GM19372 (cell line): ENCODE results near the gene DPP6.
A peak's percentile ranks its signal among the peaks of the same experiment; 100 is the strongest.
"Not testable (repeated sequence)": the region's sequence is repeated elsewhere in the genome, so short reads cannot be mapped to it uniquely, and the experiment has no call there.

Experiments used
- ATAC-seq: cut with Tn5 transposase; IDR thresholded peaks from one replicate; pipeline ENCODE4 v1.9.1; 2021; ENCODE audit warnings: mild to moderate bottlenecking, low read depth, moderate library complexity; ENCODE audit not compliant: unreplicated experiment

The DPP6 gene

DNA sequence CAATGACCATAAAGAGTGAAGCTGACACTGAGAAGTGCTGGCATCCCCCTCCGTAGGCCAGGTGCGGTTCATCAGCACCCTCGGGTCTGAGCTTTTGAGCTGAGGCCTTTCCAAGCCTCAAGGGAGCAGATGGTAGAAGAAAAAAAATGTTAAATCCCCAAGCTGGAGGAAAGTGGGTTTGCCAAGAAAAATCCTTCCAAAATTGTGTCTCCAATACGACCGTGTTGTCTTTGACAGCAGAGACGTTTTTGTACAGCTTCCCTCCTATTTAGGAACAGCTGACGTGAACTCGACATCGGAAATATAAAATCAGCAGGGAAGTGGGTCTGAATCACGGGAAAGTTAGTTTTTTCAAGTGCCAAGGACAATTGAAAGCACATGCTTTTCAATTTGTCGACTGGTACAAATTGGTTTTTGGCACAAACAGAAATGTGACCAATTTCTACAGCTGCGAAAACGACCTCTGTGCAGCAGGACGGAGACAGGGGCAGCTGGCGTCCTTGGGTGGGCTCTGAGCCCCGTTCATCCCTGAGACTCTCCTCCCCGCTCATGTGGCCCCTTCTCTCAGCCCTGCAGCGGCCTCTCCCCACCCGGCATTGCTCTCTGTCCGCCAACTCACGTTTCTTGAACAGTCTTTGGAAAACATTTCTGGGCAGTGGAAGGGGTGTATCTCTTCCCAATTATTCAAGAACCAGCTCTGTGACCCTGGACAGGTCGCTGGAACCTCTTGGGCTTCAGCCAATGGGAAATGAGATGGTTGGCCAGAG, 860.9 kb downstream of the DPP6 start:
- ATAC-seq, result no peak

DNA sequence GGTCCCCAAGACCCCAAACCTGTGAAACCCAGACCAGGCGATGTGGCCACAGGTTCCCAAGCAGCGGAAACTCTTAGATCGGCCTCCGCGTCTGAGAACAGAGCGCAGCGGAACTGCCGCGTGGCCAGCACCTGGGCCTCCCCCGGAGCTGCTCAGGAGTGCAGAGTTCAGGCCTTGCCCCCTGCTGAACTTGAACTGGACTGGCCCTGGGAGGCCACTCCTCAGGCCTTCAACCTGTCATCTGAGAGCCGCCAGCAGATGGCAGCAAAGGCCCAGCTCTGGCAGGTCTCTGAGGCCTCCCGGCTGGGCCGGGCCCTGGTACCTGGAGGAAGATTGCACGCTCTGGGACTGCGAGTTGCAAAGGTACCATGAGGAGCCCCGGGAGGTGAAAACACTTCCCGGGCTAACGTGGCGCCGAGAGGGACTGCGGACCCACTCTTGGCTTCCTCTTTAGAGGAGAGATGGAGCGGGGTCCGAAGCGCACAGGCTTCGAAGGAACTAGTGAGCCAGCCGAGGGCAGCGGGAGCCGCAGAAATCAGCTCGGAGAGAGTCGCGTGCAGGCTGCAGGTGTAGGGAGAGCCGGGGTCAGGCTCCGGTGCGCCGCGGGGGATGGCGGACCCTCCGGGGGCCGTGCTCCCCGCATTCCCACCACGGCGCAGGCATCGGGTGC, 861.6 kb downstream of the DPP6 start:
- ATAC-seq, result peak; percentile 99

DNA sequence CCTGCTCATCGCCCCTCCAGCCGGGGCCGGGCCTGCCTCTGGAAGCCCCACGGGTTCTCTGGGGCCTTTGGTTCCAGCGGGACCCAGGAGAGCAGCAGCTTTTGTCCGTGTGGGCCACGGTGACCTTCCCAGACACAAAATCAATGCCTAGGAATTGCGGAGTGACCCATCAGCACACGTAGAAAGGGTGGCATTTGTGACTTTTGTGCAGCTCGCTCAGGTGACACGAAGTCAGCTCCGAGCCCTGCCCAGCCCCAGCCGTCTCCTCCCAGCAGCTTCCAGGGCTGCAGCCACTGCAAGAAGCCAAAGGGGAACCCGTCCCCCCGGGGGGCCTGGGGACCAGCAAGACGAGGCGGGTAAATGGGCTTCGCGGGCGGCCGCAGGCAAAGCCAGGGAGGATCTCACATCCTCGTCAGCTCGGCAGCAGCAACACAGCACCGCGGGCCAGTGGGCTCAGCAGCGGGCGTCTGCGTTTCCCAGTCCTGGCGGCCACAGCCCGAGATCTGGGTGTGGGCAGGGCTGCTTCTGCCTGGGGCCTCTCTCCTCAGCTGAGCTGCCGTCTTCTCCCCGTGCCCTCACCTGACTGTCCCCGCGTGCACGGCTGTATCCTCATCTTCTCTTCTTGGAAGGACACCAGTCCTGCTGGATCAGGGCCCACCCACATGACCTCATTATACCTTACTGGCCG, 862.3 kb downstream of the DPP6 start:
- no peak for ATAC-seq

DNA sequence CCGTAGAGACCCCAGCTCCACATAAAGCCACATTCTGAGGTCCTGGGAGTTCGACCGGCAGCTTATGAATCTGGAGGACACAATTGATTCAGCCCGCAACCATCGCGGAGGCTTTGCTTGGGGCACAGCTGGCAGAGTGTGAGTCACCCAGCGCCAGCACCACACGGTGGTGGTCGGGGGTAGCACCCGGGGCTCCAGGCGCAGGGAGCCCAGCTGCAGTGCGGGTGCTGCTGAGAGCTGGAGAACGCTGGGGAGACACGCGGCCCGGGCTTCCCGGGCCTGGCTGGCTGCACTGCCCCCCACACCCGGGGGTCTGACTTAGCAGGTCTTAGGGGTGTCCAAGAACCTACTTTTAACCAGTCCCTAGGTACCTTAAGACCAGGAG, 862.8 kb downstream of the DPP6 start:
- ATAC-seq, result no peak

DNA sequence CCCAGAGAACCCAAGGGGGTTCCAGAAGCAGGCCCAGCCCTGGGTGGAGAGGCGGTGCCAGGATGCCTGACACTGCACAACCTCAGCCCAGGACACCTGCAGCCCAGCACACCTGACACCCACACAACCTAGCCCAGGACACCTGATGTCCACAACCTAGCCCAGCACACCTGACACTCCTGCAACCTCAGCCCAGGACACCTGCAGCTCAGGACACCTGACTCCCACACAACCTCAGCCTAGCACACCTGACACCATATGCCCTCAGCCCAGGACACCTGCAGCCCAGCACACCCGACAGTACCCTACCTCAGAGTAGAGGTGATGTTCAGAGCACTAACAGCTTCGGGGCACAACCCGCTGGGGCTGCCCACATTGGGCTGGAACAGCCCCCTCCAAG, 863.4 kb downstream of the DPP6 start:
- ATAC-seq, result no peak

DNA sequence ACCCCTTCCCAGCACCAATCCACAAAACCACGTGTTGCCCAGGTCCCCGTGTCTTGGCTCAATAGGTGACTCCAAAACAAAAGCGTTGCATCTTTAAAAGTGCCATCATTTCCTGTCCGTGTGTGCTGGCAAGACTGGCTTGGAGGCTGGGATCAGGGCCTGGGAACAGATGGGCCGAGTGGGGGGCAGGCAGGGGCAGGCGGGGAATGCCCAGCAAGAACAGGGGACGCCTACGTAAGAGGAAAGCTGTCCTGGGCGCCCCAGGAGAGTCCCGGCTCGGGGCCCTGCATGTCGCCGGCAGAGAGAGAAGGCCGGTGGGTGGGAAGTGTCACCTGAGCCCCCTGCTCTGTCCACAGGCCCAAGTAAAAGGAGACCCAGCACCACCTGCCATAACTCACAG, 864.2 kb downstream of the DPP6 start:
- ATAC-seq, result no peak

DNA sequence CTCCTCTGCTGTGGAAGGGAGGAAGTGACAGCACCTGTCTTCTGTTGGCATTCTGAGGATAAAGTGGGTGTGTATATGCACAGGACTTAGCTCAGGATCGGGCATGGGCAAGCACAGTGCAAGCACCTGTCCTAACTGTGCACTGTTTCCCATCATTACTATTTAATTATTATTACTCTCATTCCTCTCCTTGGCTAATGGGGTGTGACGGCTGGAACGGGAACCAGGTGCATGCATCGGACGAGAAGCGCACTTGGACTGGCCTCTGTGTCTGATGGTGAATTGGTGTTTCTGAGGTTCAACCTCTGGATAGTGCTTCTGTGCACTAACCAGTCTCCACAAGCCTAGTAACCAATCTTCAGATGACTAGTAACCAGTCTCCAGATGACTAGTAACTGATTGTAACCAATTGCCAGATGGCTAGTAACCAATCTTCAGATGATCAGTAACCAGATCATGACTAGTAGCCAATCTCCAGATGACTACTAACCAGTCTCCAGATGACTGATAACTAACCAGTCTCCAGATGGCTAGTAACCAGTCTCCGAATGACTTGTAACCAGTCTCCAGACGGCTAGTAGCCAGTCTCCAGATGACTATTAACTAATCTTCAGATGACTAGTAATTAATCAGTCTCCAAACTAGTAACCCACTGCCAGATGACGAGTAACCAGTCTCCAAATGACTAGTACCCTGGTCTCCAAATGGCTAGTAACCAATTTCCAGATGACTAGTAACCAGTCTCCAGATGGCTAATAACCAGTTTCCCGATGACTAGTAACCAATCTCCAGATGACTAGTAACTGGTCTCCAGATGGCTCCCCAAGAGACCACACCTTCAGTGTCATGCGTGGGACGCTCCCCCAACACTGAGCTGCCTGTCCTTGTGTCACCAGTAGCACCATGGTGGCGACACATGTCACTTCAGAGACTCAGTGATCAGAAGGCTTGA, 864.9 kb downstream of the DPP6 start:
- no peak for ATAC-seq

DNA sequence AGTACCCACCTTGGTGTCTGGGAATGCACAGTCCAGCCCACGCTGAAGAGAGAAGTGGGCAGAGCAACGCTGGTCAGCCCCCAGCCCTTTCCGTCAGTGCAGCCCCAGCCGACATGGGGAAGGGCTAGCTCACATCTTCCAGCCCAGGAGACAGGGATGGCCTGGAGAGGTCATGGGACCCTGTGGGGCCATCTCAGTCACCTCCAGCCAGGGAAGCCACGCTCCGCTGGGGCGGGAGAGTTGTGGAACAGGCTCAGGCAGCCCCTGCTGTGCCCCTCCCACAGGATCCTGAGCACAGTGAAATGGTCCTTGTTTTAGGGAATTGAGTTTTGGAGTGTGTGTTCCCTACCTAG, 865.6 kb downstream of the DPP6 start:
- no peak for ATAC-seq

DNA sequence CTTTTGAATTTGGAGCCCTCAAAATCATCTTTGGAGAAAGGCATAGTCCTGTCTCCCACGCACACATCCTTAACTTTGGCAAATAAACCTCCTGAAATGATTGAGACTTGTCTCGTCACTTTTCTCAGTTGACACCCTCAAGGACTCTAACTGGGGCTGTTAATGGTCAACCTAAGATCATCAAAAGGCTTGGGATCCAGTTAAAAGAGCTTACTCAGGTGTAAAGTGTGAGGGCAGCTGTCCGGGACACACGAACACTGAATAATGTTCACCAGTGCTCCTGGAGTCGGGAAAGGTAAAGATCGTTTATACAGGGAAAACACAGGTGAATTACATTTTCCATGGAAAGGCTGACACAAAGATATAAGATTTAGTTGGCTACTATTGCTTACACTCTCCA, 866.1 kb downstream of the DPP6 start:
- ATAC-seq, result no peak

DNA sequence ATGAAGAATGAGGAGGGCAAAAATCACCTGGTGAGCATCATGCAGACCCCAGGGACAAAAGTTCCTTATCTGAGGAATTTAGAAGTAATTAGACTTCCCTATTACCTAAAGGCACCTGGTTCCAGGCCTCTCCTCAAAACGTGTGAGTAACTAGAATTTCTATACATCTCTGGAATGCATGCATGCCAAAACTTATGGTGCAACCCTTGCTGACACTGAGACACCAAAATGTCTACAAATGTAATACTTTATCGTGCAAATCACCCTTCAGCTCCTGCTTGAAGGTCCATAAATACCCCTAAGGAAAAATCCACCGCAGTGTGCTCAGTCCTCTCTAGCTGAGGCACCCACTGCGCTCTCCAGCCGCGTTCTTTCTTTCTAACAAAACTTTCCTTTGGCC, 866.5 kb downstream of the DPP6 start:
- no peak for ATAC-seq

DNA sequence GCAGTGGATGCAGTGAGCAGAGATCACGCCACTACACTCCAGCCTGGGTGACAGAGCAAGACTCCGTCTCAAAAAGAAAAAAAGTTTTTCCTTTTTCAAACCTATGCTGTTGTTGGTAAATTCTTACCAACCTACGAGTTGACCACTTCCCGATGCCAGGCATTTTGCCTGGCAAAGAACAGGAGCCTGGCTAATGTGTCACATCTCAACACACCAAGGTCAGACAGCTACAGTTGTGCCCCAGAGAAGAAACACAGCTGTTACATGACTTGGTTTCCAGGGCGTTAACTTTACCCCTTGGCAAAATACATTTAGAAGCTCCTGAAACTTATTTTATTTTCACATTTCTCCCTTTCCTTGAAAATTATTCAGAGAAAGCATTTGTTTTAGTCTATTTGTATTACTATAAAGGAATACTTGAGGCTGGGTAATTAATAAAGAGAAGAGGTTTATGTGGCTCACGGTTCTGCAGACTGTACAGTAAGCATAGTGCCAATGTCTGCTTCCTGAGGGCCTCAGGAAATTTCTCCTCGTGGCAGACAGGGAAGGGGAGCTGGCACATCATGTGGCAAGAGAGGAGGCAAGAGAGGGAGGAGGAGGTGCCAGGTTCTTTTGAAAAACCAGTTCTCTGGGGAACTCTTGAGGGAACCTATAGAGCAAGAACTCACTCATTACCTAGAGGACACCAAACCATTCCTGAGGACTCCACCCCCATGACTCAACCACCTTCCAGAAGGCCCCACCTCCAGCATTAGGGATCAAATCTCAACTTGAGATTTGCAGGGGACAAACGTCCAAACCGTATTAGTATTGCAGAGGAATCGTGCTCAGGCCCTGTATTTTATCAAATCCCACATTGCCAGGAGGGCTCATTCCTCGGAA, 867.4 kb downstream of the DPP6 start:
- ATAC-seq, result no peak

DNA sequence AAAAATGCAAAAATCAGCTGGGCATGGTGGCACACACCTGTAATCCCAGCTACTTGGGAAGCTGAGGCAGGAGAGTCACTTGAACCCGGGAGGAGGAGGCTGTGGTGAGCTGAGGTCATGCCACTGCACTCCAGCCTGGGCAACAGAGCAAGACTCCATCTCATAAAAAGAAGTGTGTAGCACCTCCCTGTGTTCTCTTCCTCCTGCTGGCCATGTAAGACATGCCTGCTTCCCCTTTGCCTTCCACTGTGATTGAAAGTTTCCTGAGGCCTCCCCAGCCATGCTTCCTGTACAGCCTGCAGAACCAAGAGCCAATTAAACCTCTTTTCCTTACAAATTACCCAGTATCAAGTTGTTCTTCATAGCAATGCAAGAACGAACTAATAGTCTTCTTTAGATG, 870.3 kb downstream of the DPP6 start:
- ATAC-seq, result not testable (repeated sequence)

DNA sequence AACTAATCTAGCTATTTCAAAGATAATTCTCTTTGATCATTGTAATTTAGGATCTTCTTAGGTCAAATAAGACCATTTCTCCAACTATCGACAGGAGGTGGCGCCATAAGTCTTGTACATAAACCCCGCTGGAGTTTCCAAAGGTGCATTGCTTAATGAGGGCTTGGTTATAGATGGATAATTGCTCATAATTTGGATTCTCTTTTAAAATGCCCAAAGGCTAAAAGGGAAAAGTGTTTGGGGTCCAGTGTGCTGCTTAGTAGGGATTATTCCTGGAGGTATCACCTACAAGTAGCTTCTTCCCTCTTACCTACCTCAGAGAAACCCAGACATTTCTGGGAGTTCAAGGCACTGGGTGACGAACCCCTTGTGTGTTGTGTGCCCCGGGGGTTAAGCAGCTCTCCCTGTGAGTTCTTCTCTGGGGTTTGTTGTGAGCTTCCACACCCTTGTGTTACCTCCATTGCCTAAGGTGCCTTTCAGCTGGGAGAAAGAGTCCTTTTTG, 875.5 kb downstream of the DPP6 start:
- ATAC-seq, result peak; percentile 43

DNA sequence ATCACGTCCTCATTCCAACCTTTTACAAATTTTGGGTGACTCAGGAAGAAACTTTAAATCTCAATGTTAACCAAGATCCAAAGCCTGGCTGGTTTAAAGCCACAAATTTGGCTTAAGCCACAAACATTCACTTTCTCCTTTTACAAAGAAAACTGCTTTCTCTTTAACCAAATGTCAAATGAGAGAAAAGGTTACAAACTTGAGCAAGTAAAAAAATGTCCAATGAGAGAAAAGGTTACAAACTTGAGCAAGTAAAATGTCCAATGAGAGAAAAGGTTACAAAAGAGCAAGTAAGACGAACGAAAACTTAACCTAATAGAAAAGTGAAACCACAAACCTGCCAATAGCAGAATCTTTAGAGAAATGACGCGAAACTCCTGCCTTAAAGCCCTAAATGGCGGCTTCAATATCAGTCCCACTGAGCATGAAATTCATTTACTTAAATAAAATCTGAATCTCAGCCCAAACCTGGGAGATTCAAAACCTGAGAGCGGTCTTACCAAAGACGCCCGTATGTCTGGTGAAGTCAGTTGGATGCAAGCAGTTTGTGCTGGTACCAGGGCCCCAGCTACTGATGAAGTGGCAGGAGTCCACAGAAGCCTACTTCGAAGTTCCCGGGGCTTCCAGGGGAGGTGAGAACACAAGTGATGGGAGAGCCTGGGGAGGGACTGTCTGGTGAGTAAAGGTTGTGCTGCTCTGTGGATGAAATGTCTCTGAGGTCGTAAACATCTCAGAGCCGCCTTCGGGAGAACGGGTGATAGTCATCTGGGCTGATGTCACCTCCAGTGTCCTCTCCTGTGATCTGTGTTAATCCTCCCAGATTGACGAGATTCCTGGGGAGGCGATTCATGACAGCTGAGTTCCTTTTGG, 876.2 kb downstream of the DPP6 start:
- ATAC-seq, result peak; percentile 82

DNA sequence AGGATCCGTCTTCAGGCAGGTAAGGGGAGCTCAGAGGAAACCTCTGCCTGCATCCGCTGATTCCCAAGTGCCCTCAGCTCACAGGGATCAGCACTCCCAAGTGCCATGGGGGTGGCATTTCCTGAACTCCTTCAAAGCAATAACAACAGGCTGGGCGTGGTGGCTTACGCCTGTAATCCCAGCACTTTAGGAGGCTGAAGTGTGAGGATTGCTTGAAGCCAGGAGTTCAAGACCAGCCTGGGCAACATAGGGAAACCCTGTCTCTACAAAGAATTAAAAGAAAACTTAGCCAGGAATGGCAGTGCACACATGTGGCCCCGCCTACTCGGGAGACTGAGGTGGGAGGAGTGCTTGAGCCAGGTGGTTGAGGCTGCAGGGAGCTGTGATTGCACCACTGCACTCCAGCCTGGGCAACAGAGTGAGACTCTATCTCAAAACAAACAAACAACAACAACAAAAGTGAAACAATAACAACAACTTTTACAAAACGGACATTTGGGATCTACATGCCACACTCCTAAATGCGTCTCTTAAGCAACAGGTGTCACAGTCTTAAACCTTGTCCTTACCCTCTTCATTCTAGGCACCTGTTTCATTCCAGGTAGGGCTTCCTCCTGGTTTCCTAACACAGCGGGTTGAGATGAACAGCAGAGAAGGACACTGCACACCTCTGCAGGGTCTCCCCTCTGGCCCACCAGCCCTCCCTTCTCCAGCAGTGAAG, 877.0 kb downstream of the DPP6 start:
- no peak for ATAC-seq

DNA sequence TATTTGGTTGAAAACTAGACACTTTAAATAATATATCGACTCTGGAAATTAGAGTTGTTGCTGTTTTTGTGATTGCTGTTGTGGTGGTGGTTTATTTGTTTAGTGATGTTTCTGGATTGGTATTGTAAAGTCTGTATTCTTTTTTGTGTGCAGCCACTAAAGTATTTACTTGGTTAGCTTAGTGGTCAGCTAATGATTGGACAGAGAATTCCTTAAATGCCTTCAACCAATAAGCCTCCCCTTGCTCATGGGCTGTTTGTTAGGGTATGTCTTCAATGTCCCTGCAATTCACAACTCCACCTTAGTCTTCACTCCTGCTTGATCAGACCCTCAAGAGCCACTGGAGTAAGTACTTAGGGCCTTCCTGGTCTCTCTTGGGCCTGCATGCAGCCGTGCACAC, 879.7 kb downstream of the DPP6 start:
- ATAC-seq, result no peak

DNA sequence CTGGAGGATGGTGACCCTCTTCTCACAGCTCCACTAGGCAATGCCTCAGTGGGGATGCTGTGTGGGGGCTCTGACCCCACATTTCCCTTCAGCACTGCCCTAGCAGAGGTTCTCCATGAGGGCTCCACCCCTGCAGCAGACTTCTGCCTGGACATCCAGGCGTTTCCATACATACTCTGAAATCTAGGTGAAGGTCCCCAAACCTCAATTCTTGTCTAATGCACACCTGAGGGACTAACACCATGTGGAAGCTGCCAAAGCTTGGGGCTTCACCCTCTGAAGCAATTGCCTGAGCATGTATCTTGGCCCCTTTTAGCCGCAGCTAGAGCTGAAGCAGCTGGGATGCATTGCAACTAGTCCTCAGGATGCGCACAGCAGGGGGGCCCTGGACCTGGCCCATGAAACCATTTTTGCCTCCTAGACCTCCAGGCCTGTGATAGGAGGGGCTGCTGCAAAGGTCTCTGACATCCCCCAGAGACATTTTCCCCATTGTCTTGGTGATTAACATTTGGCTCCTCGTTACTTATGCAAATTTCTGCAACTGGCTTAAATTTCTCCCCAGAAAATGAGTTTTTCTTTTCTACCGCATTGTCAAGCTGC, 882.3 kb downstream of the DPP6 start:
- not testable (repeated sequence) for ATAC-seq

DNA sequence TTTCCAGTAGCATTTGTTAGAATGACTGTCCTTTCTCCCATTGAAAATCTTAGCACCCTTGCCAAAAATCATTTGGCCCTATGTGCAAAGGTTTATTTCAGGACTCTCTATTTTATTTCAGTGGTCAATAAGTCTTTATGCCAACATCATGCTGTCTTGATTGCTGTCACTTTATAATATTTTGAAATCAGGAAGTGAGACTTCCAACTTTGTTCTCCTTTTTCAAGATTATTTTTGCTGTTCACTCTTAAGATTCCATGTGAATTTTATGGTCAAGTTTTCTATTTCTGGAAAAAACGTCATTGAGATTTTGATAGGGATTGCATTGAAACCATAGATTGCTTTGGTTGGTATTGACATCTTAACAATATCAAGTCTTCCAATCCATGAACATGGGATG, 885.6 kb downstream of the DPP6 start:
- ATAC-seq, result no peak
